Measurements from ENCODE around the gene RHBDL2.
"Not testable (repeated sequence)": the region's sequence is repeated elsewhere in the genome, so short reads cannot be mapped to it uniquely, and the experiment has no call there.

Gene RHBDL2

DNA sequence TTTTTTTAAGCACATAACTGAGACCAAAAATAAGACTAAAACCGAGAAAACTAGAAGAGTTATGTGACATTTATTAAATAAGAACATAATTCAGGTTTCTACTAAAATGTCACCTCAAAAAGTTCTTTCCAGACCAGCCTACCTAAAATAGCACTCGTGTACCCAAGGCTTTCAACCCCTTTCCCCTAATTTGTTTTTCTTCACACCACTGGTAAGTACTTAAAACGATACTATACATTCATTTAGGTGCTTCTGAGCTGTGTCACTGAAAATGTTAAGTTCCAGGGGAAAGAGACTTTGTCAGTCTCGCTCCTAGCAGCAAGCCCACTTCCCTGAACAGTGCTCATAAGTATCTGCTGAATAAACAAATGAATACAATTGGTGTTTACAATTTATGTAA is 88.8 kb downstream of the RHBDL2 start:
- DNase-seq (ENCODE audit: low read depth), result no peak
- no peak overlapping the region for H3K4me3 ChIP-seq (ENCODE audit: low read length)
- TF ChIP-seq CTCF (IDR thresholded peaks at IDR 0.05; ENCODE audit: insufficient read depth, low read depth, low read length, missing control alignments), result no peak

DNA sequence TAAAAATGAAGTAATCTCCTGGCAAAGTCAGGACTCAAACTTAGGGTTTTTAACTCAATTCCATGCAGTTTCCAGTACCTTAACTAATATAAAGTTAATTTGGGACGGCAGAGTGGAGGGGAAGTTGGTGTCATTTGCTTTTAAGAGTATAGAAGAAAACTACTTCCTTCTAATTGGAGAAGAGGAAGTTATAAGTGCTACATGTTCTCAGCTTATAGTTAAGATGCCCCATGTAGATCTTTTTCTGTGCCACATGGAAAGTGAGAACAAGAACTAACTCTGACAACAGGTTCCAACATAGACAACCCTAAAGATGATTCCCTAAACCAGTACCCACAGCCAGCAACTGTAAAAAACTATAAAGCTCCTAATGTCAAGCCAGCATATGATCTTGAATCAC is 93.6 kb downstream of the RHBDL2 start:
- no peak for DNase-seq (ENCODE audit: low read depth)
- no peak overlapping the region for H3K4me3 ChIP-seq (ENCODE audit: low read length)
- no peak for TF ChIP-seq CTCF (IDR thresholded peaks at IDR 0.05; ENCODE audit: insufficient read depth, low read depth, low read length, missing control alignments)

- DNase-seq (ENCODE audit: low read depth), result no peak
- H3K4me3 ChIP-seq (ENCODE audit: low read length), result no peak overlapping the region
- no peak for TF ChIP-seq CTCF (IDR thresholded peaks at IDR 0.05; ENCODE audit: insufficient read depth, low read depth, low read length, missing control alignments)
Measured at GRCh38 chr1:38846210-38846609, 95.4 kb downstream of the RHBDL2 start.

GRCh38 chr1:38845088-38845487 is 96.5 kb downstream of the RHBDL2 start:
- H3K4me3 ChIP-seq (ENCODE audit: low read length); DNase-seq (ENCODE audit: low read depth): not testable (repeated sequence)

GRCh38 chr1:38840281-38840680 is 101.3 kb downstream of the RHBDL2 start:
- no peak for DNase-seq (ENCODE audit: low read depth)
- no peak overlapping the region for H3K4me3 ChIP-seq (ENCODE audit: low read length)
- no peak for TF ChIP-seq CTCF (IDR thresholded peaks at IDR 0.05; ENCODE audit: insufficient read depth, low read depth, low read length, missing control alignments)

GRCh38 chr1:38839363-38839762 is 102.3 kb downstream of the RHBDL2 start:
- no peak for TF ChIP-seq CTCF (IDR thresholded peaks at IDR 0.05; ENCODE audit: insufficient read depth, low read depth, low read length, missing control alignments)
- DNase-seq (ENCODE audit: low read depth), result no peak
- no peak overlapping the region for H3K4me3 ChIP-seq (ENCODE audit: low read length)

- DNase-seq (ENCODE audit: low read depth); H3K4me3 ChIP-seq (ENCODE audit: low read length): not testable (repeated sequence)
Measured at GRCh38 chr1:38836316-38836715, 105.3 kb downstream of the RHBDL2 start.
